ELF-1 (cell line): ENCODE data around the gene UNC5A.

Experiments
- DNase-seq: peaks from one replicate; pipeline ENCODE4 v3.0.0-alpha.2; 2016; ENCODE audit warnings: low read depth, low spot score

The UNC5A gene

DNA sequence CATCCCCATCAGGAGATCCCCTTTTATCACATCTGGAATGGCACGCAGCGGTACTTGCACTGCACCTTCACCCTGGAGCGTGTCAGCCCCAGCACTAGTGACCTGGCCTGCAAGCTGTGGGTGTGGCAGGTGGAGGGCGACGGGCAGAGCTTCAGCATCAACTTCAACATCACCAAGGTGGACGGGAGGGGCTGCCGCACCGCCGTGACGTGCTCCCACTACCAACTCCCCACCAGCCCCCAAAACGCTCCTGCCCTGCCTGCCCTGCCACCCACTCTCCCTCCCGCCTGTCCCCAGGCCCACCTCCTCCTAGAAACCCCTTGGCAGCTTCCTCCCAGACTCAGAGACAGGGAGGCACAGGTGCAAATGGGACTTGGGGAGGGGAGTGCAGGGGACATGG is 68.1 kb downstream of the UNC5A start:
- DNase-seq = no peak

DNA sequence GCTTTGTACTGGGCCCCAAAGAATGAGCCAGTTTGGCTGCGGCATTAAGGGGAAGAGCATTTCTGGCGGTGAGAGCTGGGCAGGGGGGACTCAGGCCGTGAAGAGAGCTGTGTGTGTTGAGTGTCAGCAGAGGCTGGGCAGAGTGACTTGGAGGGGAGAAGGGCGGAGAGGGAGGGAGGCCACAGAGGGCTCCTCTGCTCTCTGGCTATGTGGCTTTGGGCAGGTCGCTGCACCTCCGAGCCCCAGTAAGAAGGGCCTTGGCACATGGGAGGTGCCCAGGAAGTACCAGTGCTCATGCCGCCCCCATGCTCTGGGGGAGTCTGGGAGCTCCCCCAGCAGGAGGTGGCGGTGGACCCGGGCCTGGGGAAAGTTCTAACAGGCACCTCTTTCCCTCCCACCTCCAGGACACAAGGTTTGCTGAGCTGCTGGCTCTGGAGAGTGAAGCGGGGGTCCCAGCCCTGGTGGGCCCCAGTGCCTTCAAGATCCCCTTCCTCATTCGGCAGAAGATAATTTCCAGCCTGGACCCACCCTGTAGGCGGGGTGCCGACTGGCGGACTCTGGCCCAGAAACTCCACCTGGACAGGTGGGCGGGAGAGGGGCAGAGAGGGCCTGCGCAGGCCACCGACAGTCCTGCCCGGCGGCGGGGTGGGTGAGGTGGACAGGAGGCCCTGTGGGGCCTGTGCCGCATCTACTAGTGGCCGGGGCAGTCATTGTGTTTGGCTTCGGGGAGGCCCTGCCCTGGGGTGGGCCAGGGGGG is 68.7 kb downstream of the UNC5A start:
- DNase-seq = no peak

DNA sequence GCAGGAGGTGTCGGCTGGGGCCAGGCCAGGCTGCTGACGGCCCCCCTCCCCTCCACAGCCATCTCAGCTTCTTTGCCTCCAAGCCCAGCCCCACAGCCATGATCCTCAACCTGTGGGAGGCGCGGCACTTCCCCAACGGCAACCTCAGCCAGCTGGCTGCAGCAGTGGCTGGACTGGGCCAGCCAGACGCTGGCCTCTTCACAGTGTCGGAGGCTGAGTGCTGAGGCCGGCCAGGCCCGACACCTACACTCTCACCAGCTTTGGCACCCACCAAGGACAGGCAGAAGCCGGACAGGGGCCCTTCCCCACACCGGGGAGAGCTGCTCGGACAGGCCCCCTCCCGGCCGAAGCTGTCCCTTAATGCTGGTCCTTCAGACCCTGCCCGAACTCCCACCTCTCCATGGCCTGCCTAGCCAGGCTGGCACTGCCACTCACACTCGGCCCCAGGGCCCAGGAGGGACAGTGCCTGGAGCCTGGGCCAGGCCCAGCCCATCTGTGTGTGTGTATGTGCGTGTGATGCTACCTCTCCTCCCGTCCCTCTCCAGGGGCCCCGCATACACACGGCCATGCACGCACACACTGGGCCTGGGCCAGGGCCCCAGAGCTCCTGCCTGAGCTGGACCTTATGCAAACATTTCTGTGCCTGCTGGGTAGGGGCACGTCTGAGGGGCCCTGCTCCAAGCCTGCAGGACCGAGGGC is 69.5 kb downstream of the UNC5A start:
- DNase-seq = no peak

DNA sequence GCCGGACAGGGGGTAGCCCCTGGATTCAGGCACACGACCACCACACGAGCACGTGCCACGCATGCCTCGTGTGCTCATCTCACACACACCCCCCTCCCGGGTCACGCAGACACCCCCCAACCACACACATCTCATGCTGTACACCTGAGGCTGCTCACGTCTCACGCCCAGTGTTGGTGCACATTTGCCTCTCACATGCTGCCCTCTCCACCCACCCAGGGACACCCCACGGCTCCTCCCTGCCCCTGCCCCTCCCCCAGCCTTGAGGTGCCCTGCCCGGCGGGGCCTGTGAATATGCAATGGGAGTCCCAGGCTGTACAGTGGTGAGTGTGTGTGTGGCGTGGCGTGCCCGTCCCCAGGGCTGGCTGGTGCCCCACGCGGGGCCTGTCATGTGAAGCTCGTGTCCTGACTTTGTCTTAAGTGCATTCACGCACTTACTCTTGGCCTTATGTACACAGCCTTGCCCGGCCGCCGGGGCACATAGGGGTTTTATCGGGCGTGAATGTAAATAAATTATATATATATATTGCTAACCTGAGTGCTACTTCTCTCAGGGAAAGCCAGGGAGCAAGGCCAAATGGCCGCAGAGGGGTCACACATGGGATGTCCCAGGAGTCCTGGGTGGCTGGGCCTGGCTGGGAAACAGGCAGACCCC is 70.1 kb downstream of the UNC5A start:
- DNase-seq = no peak

DNA sequence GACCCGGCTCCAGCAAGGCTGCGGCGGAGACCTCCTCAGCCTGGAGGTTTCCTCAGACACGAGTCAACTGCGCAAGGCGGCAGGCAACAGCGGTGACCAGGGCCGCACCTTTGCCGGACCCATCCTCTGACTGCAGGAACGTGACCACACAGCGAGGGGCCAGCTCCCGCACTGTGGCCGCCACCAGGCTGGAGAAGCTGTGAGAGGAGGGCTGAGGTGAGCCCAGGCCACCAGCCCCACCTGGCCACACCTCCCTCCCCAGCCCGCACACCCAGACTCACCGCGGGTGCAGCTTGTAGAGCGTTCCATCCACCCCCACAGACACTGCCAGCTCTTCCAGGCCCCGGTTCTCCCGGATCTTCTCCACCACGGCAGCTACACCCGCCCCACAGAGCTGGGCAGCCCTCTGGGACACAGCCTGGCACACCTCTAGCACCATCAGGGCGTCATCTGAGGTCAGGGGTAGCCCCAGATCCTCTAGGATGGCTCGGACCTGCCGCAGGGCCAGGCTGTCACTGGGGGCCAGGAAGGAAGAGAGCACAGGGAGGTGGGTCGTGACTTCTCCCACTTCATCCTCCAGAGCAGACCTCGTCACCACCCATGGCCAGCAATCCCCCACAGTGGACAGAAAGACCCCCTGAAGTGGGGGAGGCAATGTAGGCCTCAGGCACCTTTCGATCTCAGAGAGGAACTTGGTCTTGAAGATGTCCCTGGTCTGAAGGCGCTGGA is 70.8 kb downstream of the UNC5A start:
- DNase-seq = no peak

DNA sequence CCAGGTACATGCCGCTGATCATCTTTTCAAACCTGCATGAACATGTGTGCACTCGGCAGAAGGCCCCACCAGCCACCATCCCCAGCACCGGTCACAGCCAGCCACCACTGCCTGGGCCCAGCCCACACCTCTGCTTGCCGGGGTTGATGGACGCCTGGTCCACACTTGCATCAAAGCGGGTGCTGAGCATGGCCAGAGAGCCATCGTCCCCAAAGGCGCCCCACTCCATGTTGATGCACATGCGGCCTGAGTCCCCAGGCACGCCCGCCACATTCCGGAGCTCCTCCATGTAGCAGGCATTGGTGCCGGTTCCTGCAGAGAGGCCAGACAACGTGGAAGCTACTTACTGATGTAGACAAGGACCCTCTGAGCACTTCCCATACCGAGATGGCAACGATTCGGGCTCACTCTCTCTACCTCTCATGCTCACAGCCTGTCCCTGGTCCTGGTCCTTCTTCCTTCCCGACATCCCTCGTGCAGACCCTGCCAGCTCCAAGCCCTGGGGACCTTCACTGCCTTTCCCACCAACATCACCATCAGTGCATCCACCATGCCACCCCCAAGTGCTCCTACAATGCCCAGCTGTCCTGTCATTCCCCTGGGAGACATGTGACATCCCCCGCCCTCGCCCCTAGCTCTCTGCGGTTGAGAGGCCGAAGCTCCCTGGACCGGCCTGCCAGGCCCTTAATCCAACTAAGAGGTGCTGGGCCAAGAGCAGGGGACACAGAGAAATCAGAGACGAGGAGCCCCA is 71.6 kb downstream of the UNC5A start:
- DNase-seq = no peak

DNA sequence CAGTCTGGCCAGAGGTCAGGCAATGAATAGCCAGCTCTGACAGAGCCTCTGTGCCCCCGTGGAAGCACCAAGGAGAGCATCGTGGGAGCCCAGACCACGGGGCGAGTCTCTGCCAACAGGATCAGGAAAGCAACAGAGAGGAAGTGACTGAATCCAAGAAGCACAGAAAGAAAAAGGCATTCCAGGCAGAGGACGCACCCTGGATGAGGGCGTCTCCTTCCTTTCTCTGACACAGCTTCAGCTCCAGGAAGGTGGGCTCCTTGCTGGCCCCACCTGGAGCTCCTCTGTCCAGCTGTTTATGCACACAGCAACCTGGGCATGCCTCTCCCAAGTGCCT is 72.2 kb downstream of the UNC5A start:
- DNase-seq = no peak

DNA sequence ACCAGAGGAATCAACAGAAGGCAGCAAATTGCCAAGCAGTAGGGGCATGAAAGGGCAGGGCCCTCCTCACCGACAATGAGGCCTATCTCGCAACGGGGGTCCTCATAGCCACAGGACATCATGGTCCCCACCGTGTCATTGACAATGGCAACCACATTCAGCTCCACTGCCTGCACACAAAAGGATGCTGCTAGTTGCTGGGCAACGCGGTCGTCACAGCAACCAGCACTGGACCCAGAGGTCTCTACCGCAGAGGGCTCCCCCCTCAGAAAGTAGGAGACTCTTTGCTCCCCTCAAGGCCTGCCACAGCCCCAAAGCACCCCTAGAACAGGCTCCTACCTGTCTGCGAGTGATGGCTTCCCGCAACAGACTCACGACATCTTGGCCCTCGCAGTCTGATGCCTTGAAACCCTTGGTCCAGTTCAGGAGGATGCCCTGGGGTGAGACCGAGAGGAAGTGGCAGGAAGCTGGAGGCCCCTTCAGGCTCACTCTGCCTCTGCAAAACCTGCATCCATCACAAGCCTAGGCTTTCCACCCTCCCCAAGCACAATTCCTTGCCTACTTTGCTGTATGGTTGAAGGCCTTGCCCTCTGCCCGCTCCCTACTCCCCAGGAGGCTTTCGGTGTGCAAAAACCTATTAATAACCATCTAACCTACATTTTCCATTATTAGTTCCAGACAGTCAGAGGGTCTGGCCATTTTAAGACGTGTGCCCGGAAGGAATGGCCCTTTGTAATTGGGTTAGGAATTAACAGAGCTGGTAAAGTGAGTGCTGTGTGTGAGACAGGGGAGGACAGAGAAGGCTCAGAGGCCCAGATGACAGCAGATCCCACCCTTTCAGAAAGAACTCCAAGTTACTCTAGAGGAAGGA is 73.6 kb downstream of the UNC5A start:
- DNase-seq = no peak

DNA sequence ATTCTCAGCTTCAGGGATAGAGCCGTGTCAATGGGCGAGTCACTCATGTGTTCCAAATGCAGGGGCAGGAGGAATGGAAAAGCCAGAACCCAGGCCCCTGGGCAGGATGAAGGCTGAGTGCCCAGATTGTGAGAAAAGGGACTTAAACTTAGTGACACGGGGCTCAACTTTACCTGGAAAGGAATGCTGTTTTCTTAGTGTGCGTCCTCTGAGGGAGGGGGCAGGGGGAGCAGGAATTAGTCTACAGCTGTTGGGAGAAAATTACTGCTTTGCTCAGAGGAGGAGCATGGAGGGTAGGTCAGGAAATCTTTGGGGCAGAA is 74.2 kb downstream of the UNC5A start:
- no peak for DNase-seq

DNA sequence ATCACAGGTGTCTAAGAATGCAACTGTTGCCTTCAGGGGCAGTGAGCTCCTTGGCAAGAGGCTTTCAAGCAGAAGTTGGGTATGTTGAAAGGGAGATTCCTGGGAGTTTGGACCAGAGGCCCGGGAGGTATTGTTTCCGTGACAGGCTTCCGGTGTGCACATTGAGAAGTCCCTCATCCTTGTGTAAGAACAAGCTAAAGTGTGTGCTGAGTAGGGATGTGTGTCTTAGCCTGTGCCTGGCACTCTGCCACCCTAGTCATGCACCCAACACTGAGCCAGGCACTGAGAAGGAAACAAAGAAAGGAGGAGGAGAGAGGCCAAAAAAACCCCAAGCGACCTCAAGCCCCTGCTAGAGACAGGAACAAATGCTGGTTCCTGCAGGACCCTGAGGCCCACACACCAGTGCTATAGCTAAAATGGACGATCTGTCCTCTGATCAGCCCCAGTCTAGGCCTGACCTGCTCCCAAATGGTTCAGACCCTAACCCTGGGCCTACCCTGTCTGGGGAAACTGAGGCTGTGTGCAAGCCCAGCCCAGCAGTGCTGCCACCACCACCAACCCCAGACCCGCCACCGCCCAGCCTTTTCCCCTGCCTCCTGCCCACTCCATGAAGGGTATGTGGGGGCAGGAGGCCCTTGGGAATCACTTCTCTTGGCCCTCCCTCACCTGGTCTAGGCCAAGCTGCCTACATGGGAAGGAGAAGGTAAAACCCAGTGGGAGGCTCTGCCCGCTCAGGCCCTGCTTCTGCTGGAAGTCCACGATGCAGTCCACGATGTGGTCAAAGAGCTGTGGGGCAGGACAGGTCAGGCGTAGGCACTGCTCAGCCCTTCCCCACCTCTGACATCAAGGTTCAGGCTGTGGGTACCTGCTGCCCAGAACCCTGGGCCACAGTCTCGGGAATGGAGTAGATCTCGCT is 76.2 kb downstream of the UNC5A start:
- no peak for DNase-seq

DNA sequence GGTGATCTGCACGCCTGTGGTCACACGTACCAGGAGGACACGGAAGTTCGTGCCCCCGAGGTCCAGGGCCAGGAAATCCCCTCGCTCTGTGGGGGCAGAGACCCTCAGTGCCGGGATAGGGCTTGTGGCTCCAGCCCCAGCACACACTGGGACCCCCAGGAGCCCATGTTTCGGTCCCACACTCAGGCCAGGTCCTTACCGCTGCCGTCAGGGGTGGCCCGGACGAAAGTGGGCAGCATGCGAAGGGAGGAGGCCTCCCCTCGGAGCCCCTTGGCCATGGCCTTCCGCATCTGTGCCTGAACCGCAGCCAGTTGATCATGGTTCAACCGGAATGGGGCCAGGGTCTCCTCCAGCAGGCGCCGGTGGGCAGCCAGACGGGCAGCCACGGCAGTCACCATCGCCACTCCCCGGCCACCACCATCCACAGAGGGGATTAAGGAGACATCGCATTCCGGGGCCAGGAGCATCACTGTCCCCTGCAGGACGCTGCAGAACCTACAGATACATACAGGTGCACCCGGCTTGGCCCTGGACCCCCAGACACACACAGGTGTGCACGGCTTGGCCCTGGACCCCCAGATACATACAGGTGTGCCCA is 77.0 kb downstream of the UNC5A start:
- DNase-seq = no peak

DNA sequence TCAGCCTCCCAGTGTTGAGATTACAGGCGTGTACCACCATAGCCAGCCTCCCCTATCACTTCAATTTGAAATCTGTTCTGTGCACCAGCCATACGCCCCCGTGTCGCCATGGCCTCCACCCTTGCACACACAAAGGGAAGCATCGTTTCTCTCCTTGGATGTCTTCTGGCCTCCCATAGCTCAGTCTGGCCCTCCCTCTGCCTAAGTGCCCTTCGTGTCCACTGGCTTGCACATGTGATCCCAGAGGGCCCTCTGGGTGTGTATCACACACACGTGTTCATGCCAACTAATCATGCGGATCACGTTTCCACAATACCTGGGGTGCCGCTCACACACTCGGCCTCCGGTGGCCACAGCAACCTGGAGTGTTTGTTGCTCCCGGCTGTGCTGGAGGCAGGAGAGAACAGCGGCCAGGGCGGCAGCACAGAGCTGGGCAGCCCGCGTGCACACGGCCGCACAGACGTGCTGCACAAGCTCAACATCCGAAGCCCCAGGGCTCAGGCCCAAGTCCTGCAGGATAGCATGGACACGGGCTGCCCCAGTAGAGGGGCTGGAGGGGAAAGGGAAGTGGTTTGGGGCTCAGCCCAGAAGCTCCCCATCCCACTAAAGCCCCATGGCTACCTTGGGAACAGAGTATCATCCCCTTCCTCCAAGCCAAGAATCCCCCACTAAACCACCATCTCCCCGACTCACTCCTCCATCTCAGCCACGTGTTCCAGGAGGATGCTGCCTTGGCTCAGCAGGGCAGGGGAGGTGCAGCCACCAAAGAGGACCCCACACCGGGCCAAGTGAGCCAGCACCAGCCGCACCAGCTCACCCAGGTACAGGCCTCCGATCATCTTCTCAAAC is 77.9 kb downstream of the UNC5A start:
- DNase-seq = no peak

DNA sequence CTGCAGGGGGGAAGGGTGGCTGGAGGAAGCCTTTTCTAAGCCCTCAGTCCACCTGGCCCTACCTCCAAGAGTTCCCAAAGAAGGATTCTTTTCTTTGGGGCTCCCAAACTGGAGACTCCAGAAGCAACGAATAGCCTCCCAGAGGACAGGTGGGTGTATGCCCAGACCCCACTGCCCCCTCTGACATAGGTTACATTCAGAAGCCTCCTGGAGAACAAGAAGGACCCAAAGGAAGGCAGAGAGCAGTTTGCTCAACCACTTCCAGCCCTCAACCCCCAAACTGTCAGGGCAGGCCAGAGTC is 78.5 kb downstream of the UNC5A start:
- no peak for DNase-seq

DNA sequence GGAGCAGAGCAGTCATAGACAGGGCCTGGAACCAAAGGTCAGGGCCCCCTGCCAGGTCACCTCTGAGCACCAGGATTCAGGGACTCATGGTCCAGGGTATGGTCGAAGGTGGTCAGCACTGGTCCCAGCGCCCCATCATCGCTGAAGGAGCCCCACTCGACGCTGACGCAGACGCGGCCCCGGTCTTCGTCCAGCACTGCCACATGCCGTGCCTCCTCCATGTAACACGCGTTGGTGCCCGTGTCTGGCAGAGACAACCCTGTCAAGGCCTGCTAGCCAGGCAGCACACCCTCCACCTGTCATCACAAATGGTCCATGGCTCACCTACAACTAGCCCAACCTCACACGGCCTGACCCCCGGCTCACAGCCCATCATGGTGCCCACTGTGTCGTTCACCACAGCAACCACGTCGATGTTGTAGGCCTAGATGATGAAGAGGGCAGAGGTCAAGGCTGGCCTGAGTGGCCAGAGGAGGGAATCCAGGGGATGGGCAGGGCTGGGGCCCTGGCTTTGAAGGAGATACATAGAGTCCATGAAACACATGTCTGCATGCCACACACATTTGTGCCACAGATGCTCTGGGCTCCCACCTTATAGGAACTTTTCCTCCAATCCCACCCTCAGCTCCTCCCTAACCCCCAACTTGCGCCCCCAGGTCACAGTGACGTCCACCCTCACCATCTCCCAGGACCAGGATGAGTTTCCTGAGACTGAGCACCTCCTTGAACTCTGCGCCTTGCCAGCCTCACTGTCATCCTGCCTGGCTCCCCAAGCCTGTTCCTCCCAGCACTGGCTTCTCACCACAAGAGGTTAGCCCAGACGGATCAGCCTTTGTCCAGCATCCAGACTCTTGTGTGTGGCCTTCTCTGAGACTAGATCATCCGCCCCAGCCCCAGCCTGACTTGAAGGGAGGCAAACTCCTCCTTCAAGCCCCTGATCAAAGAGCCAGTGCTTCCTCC is 79.2 kb downstream of the UNC5A start:
- no peak for DNase-seq

DNA sequence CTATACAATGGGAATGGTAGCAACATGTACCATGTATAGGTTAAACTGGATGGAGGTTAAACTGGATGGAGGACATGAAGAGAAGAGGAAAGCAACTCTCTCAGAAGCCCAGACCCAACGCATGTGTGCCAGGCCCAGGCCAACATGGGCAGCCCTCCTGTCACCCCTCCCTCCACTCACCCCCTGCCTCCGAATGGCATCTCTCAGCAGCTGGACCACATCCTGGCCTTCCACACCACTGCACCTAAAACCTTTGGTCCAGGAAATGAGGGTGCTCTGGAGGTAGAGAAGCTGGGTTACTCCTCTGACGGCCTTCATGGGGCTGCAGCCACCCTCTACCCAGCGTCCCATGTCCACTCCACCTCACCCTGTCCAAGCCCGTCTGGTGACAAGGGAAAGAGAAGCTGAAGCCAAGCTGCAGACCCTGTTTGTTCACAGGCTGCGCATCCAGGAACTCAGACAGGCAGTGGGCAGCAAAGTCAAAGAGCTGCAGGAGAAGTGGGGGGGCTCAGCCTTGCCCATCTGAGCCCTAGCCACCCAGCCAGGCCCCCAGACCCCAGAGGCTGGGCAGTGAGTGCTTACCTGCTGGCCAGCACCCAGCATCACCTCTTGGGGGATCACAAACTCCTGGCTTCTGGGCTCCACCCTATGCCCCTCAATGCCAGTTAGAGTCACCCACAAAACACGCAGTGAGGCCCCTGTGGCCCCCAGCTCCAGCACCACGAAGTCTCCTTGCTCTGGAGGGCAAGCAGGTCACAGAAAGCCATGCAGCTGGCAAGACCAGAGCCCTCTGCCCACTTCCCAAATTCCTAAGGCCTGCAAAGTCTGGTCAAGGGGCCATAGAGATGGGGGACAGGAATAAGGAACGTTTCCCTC is 80.3 kb downstream of the UNC5A start:
- no peak for DNase-seq

DNA sequence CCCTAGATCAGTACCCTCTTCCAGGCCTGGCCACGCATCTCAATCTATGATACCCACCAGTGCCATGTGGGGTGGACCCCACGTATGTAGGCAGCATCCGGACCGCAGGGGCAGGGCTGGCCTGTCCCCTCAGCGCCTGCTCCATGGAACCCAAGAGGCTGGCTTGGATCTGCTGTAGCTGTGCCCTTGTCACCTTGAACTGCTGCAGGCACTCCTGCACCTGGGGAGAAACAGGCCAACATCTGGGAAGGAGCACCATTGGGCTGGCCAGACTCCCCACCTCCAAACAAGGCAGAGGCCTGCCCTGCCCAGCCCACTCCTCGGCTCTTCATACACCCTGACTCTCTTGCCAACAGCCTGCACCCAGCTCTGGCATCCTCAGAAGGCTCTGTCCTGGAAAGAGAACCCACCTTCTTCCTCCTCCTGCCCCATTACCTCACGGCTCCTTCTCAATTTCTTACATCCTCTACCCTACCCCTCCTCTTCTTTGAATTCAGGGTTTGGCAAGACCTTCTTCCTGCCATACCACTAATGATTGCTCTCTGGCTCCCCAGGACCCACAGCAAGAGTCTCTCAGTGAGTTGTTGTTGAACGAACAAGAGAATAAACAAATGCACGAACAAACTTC is 81.1 kb downstream of the UNC5A start:
- DNase-seq = no peak
